ENCODE measurements around the gene TERB2. TPM values are rescaled to one million over a fixed set of nuclear protein-coding genes. Genes with fewer than 3 reads are reported as not detected.
"Not testable (repeated sequence)": the region's sequence is repeated elsewhere in the genome, so short reads cannot be mapped to it uniquely, and the experiment has no call there.

Gene TERB2
- total and polyA plus RNA-seq, 2 donors (not counting 1 experiment from before 2014, with no cell fraction given), result not detected

DNA sequence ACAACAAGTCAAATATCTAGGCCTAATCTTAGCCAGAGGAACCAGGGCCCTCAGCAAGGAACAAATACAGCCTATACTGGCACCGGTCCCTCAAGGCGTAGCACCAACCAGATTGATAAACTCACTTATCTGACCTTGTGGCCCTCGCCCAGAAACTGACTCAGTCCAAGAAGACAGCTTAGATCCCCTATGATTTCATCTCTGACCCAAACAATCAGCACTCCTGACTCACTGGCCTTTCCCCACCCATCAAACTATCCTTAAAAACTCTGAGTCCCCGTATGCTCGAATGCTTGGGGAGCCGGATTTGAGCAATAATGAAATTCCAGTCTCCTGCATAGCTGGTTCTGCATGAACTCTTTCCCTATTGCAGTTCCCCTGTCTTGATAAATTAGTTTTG, 64.9 kb downstream of the TERB2 start:
- DNase-seq (ENCODE audit: low read depth in 2 of 2), result peak in 1 of 2 donors; percentile 15
- no peaks in the 10 kb centered on the region for H4K20me1 ChIP-seq (ENCODE audit: control insufficient read depth, extremely low read depth, insufficient read depth, low read length)

GRCh38 chr15:45022871-45023658, 66.6 kb downstream of the TERB2 start, which contains the start of gene SORD:
TSS of gene SORD (plus strand) at chr15:45023195. CDS start at chr15:45023284, 89 bp downstream.
- peak within 1 kb of the TSS; percentile 66 for H3K9ac ChIP-seq (ENCODE audit: insufficient read depth, low read length)
- H3K27ac ChIP-seq (ENCODE audit: insufficient read depth, low read length), result peak within 1 kb of the TSS; percentile 58
- peak within 1 kb of the TSS; percentile 77 to 94 (median 87) for H3K4me3 ChIP-seq (replicated peaks in 1 of 4; ENCODE audit: control extremely low read depth in 1 of 4, insufficient read depth in 1 of 4, low read depth in 3 of 4, low read length in 4 of 4)

More for the DNA sequence above, 64.9 kb downstream of the TERB2 start:
- no peak overlapping the region for H3K4me2 ChIP-seq (ENCODE audit: extremely low read depth, insufficient read depth, low read length)
- H3K27ac ChIP-seq (ENCODE audit: insufficient read depth, low read length), result no peak overlapping the region
- no peak overlapping the region for H3K9ac ChIP-seq (ENCODE audit: insufficient read depth, low read length)
- H3K4me3 ChIP-seq (replicated peaks in 1 of 4; ENCODE audit: control extremely low read depth in 1 of 4, insufficient read depth in 1 of 4, low read depth in 3 of 4, low read length in 4 of 4), result no peak overlapping the region
- no peaks in the 10 kb centered on the region for H3K36me3 ChIP-seq (ENCODE audit: control insufficient read depth, insufficient read depth, low read length)
- no peaks in the 10 kb centered on the region for H3K79me2 ChIP-seq (ENCODE audit: control insufficient read depth, insufficient read depth, low read length)
- TF ChIP-seq, protein P1, sequence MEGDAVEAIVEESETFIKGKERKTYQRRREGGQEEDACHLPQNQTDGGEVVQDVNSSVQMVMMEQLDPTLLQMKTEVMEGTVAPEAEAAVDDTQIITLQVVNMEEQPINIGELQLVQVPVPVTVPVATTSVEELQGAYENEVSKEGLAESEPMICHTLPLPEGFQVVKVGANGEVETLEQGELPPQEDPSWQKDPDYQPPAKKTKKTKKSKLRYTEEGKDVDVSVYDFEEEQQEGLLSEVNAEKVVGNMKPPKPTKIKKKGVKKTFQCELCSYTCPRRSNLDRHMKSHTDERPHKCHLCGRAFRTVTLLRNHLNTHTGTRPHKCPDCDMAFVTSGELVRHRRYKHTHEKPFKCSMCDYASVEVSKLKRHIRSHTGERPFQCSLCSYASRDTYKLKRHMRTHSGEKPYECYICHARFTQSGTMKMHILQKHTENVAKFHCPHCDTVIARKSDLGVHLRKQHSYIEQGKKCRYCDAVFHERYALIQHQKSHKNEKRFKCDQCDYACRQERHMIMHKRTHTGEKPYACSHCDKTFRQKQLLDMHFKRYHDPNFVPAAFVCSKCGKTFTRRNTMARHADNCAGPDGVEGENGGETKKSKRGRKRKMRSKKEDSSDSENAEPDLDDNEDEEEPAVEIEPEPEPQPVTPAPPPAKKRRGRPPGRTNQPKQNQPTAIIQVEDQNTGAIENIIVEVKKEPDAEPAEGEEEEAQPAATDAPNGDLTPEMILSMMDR (conservative IDR thresholded peaks at IDR 0.05 in 1 of 2, IDR thresholded peaks at IDR 0.05 in 1 of 2; ENCODE audit: low read depth in 1 of 2, low read length in 2 of 2), result no peak
- no peak for TF ChIP-seq EZH2 (IDR thresholded peaks at IDR 0.05; ENCODE audit: low read length, missing control alignments)
- H3K27me3 ChIP-seq (ENCODE audit: control insufficient read depth, insufficient read depth, low read length), result peaks cover 3% of the 10 kb centered on the region
- H3K4me1 ChIP-seq (ENCODE audit: control insufficient read depth, extremely low read depth, insufficient read depth, low read length), result peaks cover 2% of the 10 kb centered on the region
- no peak overlapping the region for H2AFZ ChIP-seq (ENCODE audit: low read length)
- no peaks in the 10 kb centered on the region for H3K9me3 ChIP-seq (ENCODE audit: control insufficient read depth, insufficient read depth, low read depth, low read length)

GRCh38 chr15:45023659-45024225, 67.3 kb downstream of the TERB2 start:
- H4K20me1 ChIP-seq (ENCODE audit: control insufficient read depth, extremely low read depth, insufficient read depth, low read length), result no peaks in the 10 kb centered on the region

More at GRCh38 chr15:45022871-45023658, 66.6 kb downstream of the TERB2 start, which contains the start of gene SORD:
- TF ChIP-seq, protein P1 (conservative IDR thresholded peaks at IDR 0.05 in 1 of 2, IDR thresholded peaks at IDR 0.05 in 1 of 2; ENCODE audit: low read depth in 1 of 2, low read length in 2 of 2), result no peak
- TF ChIP-seq EZH2 (IDR thresholded peaks at IDR 0.05; ENCODE audit: low read length, missing control alignments), result no peak
- Histone ChIP-seq H4K20me1 (ENCODE audit: control insufficient read depth, extremely low read depth, insufficient read depth, low read length) (no peaks in the 10 kb centered on the region), H3K4me1 (ENCODE audit: control insufficient read depth, extremely low read depth, insufficient read depth, low read length) (peaks cover 2% of the 10 kb centered on the region), H3K27me3 (ENCODE audit: control insufficient read depth, insufficient read depth, low read length) (peaks cover 3% of the 10 kb centered on the region), H3K9me3 (ENCODE audit: control insufficient read depth, insufficient read depth, low read depth, low read length) (no peaks in the 10 kb centered on the region), H3K4me2 (ENCODE audit: extremely low read depth, insufficient read depth, low read length) (peak within 1 kb of the TSS; percentile 86), H3K79me2 (ENCODE audit: control insufficient read depth, insufficient read depth, low read length) (no peaks in the 10 kb centered on the region), H3K36me3 (ENCODE audit: control insufficient read depth, insufficient read depth, low read length) (no peaks in the 10 kb centered on the region), H2AFZ (ENCODE audit: low read length) (peak within 1 kb of the TSS; percentile 99)
- peak; percentile 74 to 77 for DNase-seq (ENCODE audit: low read depth in 2 of 2)

DNA sequence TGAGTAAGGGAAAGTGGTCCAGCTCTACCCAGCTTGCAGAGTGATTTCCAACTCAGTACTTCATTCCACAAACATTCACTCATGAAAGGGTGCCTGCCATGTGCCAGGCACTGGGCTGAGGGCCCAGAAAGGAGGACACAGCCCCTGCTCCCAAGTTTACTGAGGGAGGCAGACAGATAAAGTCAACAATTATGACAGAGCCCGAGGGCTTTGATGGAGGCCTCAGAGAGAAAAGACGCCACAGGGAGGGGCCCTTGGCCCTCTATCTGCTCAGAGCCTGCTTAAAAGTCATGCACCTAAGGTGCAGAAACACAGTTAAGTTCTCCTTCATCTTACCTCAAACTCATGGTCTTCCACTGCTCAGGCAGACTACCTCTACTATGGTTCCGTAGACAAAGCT, 68.2 kb downstream of the TERB2 start:
- not testable (repeated sequence) for H3K27me3 ChIP-seq (ENCODE audit: control insufficient read depth, insufficient read depth, low read length); H3K9ac ChIP-seq (ENCODE audit: insufficient read depth, low read length); DNase-seq (ENCODE audit: low read depth in 2 of 2); H3K27ac ChIP-seq (ENCODE audit: insufficient read depth, low read length); H3K4me3 ChIP-seq (replicated peaks in 1 of 4; ENCODE audit: control extremely low read depth in 1 of 4, insufficient read depth in 1 of 4, low read depth in 3 of 4, low read length in 4 of 4); H3K36me3 ChIP-seq (ENCODE audit: control insufficient read depth, insufficient read depth, low read length); H3K9me3 ChIP-seq (ENCODE audit: control insufficient read depth, insufficient read depth, low read depth, low read length); H3K4me2 ChIP-seq (ENCODE audit: extremely low read depth, insufficient read depth, low read length); H4K20me1 ChIP-seq (ENCODE audit: control insufficient read depth, extremely low read depth, insufficient read depth, low read length); H2AFZ ChIP-seq (ENCODE audit: low read length); H3K4me1 ChIP-seq (ENCODE audit: control insufficient read depth, extremely low read depth, insufficient read depth, low read length); H3K79me2 ChIP-seq (ENCODE audit: control insufficient read depth, insufficient read depth, low read length)

More at GRCh38 chr15:45023659-45024225, 67.3 kb downstream of the TERB2 start:
- Histone ChIP-seq H3K4me3 (replicated peaks in 1 of 4; ENCODE audit: control extremely low read depth in 1 of 4, insufficient read depth in 1 of 4, low read depth in 3 of 4, low read length in 4 of 4) (peak overlapping the region; percentile 77 to 94 (median 87)), H3K9ac (ENCODE audit: insufficient read depth, low read length) (peak overlapping the region; percentile 66), H3K79me2 (ENCODE audit: control insufficient read depth, insufficient read depth, low read length) (no peaks in the 10 kb centered on the region), H3K4me1 (ENCODE audit: control insufficient read depth, extremely low read depth, insufficient read depth, low read length) (peaks cover 2% of the 10 kb centered on the region), H3K27me3 (ENCODE audit: control insufficient read depth, insufficient read depth, low read length) (peaks cover 3% of the 10 kb centered on the region), H3K9me3 (ENCODE audit: control insufficient read depth, insufficient read depth, low read depth, low read length) (no peaks in the 10 kb centered on the region), H3K4me2 (ENCODE audit: extremely low read depth, insufficient read depth, low read length) (peak overlapping the region; percentile 86), H3K27ac (ENCODE audit: insufficient read depth, low read length) (peak overlapping the region; percentile 58), H3K36me3 (ENCODE audit: control insufficient read depth, insufficient read depth, low read length) (no peaks in the 10 kb centered on the region), H2AFZ (ENCODE audit: low read length) (peak overlapping the region; percentile 99)
- TF ChIP-seq EZH2 (IDR thresholded peaks at IDR 0.05; ENCODE audit: low read length, missing control alignments), result no peak
- TF ChIP-seq, protein P1 (conservative IDR thresholded peaks at IDR 0.05 in 1 of 2, IDR thresholded peaks at IDR 0.05 in 1 of 2; ENCODE audit: low read depth in 1 of 2, low read length in 2 of 2), result no peak
- DNase-seq (ENCODE audit: low read depth in 2 of 2), result peak; percentile 12 to 19

All from fibroblast of lung (primary cell).